ENCODE results near the gene B4GALT5. TPM values are rescaled to one million over a fixed set of nuclear protein-coding genes. Genes with fewer than 3 reads are reported as not detected.

The B4GALT5 gene
- total RNA-seq (2022; extraction: Qiagen RNA extraction; ENCODE audit: low read depth), result 45.8 to 64.2 TPM (median 59.5 TPM) in 5 replicates

GRCh38 chr20:49713753-49714712 is at the start of gene B4GALT5:
Gene B4GALT5 (minus strand): TSS chr20:49713878. CDS start chr20:49713690, 188 bp downstream.

Other genes with a start within 250 kb of the B4GALT5 start
- gene KCNB1, start 231.2 kb downstream of the B4GALT5 start, total RNA-seq (2022; extraction: Qiagen RNA extraction; ENCODE audit: low read depth), result 0.41 to 4.3 TPM (median 1.0 TPM) in 5 replicates
- gene PTGIS, start 145.7 kb downstream of the B4GALT5 start, total RNA-seq (2022; extraction: Qiagen RNA extraction; ENCODE audit: low read depth), result 0.02 to 0.09 TPM (median 0.06 TPM) in 3 of 5 replicates, not detected in the others
- 6.5 to 9.3 TPM (median 9.3 TPM) in 5 replicates for gene SLC9A8, start 99.0 kb upstream of the B4GALT5 start, total RNA-seq (2022; extraction: Qiagen RNA extraction; ENCODE audit: low read depth)
- 6.9 to 9.0 TPM (median 8.4 TPM) in 5 replicates for gene SPATA2, start 201.7 kb upstream of the B4GALT5 start, total RNA-seq (2022; extraction: Qiagen RNA extraction; ENCODE audit: low read depth)
- 58.0 to 64.0 TPM (median 61.2 TPM) in 5 replicates for gene RNF114, start 222.5 kb upstream of the B4GALT5 start, total RNA-seq (2022; extraction: Qiagen RNA extraction; ENCODE audit: low read depth)

Data from A549 treated with GW870086 at 1 μM for 4 hours (cell line).